ENCODE measurements around the gene JMJD7. TPM values are rescaled to one million over a fixed set of nuclear protein-coding genes. Genes with fewer than 3 reads are reported as not detected.
A peak's percentile ranks its signal among the peaks of the same experiment; 100 is the strongest.

The JMJD7 gene
- total and polyA plus RNA-seq, 5 donors from 2014 or later, result 17.0 to 42.2 (median 25.9) TPM

DNA sequence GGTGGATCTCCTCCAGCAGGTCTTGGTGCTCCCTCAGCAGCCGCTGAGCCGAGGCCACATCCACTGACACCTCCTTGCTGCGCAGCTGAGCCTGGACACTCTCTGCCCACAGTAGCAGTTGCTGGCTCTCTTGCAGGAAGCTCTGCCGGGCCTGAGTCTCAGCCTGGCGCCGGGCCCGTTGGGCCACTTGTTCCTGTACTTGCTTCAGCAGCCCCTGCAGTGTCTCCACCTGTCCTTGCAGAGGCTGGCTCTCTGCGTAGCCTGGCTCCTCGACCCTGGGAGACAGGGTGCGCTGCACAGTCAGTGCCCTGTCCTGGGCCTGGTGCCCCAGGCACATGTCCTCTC lies 50.4 kb downstream of the JMJD7 start:
- H3K27ac Mint-ChIP-seq, result no peak overlapping the region
- H3K4me1 Mint-ChIP-seq, result peaks cover 0 to 8% (median 6%) of the 10 kb centered on the region in 4 donors
- Histone ChIP-seq H3K4me1 (ENCODE audit: control insufficient read depth, insufficient read depth, low read length, poor library complexity, severe bottlenecking) (peaks cover 4% of the 10 kb centered on the region), H3K27ac (ENCODE audit: insufficient read depth, low read length, poor library complexity, severe bottlenecking) (no peak overlapping the region), H3K4me3 (ENCODE audit: low read depth, low read length) (no peak overlapping the region), H3K36me3 (ENCODE audit: control insufficient read depth, insufficient read depth, low read length) (no peaks in the 10 kb centered on the region), H3K9me3 (ENCODE audit: control insufficient read depth in 2 of 2, low read length in 2 of 2) (no peaks in the 10 kb centered on the region), H3K27me3 (ENCODE audit: control insufficient read depth, insufficient read depth, low read length) (no peaks in the 10 kb centered on the region)
- no peak overlapping the region for H3K4me3 Mint-ChIP-seq
- DNase-seq (no peak), ATAC-seq (ENCODE audit: low read depth in 2 of 2) (no peak)
- no peaks in the 10 kb centered on the region for H3K9me3 Mint-ChIP-seq
- H3K27me3 Mint-ChIP-seq, result peaks cover 16% of the 10 kb centered on the region
- H3K36me3 Mint-ChIP-seq, result no peaks in the 10 kb centered on the region

DNA sequence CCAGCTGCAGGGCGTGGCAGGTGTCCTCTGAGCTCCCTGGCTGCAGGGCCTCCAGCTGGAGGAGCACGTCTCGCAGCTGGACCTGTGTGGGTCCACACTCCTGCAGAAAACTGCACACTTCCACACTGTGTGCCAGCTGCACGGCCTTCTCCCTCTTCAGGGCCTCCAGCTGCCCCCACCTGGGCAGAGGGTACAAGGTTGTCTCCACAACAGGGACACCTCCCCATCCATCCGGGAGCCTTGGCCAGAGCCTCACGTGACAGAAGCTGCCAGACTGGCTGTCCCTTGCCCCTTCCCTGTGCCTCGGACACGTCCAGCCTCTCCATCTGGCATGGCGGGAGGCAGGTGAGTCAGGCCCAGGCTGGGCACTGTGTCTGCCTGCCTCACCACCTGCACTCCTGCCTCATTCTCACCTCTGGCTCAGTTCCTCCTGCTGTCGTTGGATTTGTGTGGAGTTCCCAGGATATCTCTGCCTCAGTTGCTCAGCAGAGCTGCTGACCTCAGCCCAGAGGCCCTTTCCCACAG lies 51.5 kb downstream of the JMJD7 start:
- Histone ChIP-seq H3K27me3 (ENCODE audit: control insufficient read depth, insufficient read depth, low read length) (no peaks in the 10 kb centered on the region), H3K4me1 (ENCODE audit: control insufficient read depth, insufficient read depth, low read length, poor library complexity, severe bottlenecking) (peaks cover 4% of the 10 kb centered on the region), H3K4me3 (ENCODE audit: low read depth, low read length) (no peak overlapping the region), H3K9me3 (ENCODE audit: control insufficient read depth in 2 of 2, low read length in 2 of 2) (no peaks in the 10 kb centered on the region), H3K36me3 (ENCODE audit: control insufficient read depth, insufficient read depth, low read length) (no peaks in the 10 kb centered on the region), H3K27ac (ENCODE audit: insufficient read depth, low read length, poor library complexity, severe bottlenecking) (no peak overlapping the region)
- DNase-seq (no peak), ATAC-seq (ENCODE audit: low read depth in 2 of 2) (no peak)
- Mint-ChIP-seq H3K27ac (no peak overlapping the region), H3K27me3 (peaks cover 13% of the 10 kb centered on the region), H3K4me3 (no peak overlapping the region), H3K9me3 (no peaks in the 10 kb centered on the region), H3K36me3 (no peaks in the 10 kb centered on the region), H3K4me1 (peaks cover 0 to 8% (median 6%) of the 10 kb centered on the region in 4 donors)

DNA sequence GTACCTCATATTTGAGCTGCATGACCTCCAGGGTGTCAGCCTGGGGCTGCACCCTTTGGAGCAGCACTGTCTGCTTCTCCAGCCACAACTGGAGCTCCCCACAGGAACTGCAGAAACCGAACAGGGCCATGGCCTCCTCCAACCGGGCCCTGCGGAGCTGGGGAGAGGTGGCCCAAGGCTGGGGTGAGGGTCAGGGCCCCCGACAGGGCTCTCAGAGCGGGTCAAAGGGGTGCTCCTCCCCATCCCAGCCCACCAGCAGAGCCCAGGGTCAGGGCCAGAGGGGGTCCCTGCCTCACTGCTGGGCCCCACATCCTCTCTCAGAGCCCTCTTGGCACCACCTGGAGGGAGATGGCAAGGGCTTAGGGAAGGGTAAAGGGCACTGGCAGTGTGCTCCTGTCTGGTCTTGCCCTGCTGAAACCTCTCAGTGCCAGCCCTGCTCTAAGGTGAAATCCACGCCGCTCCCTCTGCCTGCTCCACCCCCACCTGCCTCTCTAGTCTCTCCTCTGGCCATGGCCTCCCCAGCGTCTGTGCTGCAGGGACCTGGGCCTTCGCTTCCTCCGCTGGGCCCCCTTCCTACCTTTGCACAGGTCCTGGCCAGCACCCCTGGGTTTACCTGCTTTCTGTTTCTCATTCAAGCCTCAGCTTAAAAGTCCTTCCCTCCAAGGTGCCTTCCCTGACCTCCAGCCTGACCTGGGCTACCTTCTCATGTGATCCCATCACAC lies 52.4 kb downstream of the JMJD7 start:
- Mint-ChIP-seq H3K27me3 (peaks cover 13% of the 10 kb centered on the region), H3K27ac (no peak overlapping the region)
- no peak for ATAC-seq (ENCODE audit: low read depth in 2 of 2)

DNA sequence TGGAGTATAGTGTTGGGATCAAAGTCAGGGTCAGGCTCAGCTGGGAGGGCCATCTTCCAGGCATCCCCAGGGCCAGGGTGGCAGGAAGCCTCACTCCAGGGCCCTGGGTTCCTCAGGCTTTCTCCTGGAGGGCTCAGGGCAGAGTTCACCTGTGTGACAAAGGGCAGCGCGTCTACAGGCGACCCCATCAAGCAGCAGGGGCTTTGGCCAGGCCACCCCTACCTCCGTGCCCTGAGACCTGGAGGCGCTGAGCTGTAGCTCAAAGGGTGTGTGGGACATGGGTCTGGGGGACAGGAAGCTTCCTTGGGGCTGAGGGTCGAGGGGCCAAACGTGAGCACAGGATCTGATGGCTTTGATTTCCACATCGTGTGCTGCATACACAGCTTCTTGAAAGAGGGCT lies 53.2 kb downstream of the JMJD7 start:
- Histone ChIP-seq H3K36me3 (ENCODE audit: control insufficient read depth, insufficient read depth, low read length) (no peaks in the 10 kb centered on the region), H3K9me3 (ENCODE audit: control insufficient read depth in 2 of 2, low read length in 2 of 2) (no peaks in the 10 kb centered on the region), H3K4me3 (ENCODE audit: low read depth, low read length) (no peak overlapping the region), H3K4me1 (ENCODE audit: control insufficient read depth, insufficient read depth, low read length, poor library complexity, severe bottlenecking) (peaks cover 4% of the 10 kb centered on the region), H3K27me3 (ENCODE audit: control insufficient read depth, insufficient read depth, low read length) (no peaks in the 10 kb centered on the region), H3K27ac (ENCODE audit: insufficient read depth, low read length, poor library complexity, severe bottlenecking) (no peak overlapping the region)
- Mint-ChIP-seq H3K4me3 (peak overlapping the region in 2 of 4 donors; percentile 54 to 63), H3K4me1 (peaks cover 0 to 10% (median 6%) of the 10 kb centered on the region in 4 donors), H3K9me3 (no peaks in the 10 kb centered on the region), H3K36me3 (no peaks in the 10 kb centered on the region), H3K27me3 (peaks cover 13% of the 10 kb centered on the region), H3K27ac (peak overlapping the region; percentile 26 to 87 (median 29))
- DNase-seq, result no peak
- no peak for ATAC-seq (ENCODE audit: low read depth in 2 of 2)

More for the DNA sequence above, 52.4 kb downstream of the JMJD7 start:
- H3K4me1 ChIP-seq (ENCODE audit: control insufficient read depth, insufficient read depth, low read length, poor library complexity, severe bottlenecking), result peaks cover 4% of the 10 kb centered on the region
- Mint-ChIP-seq H3K9me3 (no peaks in the 10 kb centered on the region), H3K36me3 (no peaks in the 10 kb centered on the region), H3K4me3 (peak overlapping the region in 1 of 4 donors; percentile 54), H3K4me1 (peaks cover 0 to 10% (median 6%) of the 10 kb centered on the region in 4 donors)
- H3K27ac ChIP-seq (ENCODE audit: insufficient read depth, low read length, poor library complexity, severe bottlenecking), result no peak overlapping the region
- H3K36me3 ChIP-seq (ENCODE audit: control insufficient read depth, insufficient read depth, low read length), result no peaks in the 10 kb centered on the region
- DNase-seq, result no peak
- H3K4me3 ChIP-seq (ENCODE audit: low read depth, low read length), result no peak overlapping the region
- no peaks in the 10 kb centered on the region for H3K9me3 ChIP-seq (ENCODE audit: control insufficient read depth in 2 of 2, low read length in 2 of 2)
- H3K27me3 ChIP-seq (ENCODE audit: control insufficient read depth, insufficient read depth, low read length), result no peaks in the 10 kb centered on the region

GRCh38 chr15:41881550-41881919 lies 53.6 kb downstream of the JMJD7 start:
- DNase-seq, result no peak
- Mint-ChIP-seq H3K36me3 (no peaks in the 10 kb centered on the region), H3K9me3 (no peaks in the 10 kb centered on the region), H3K4me1 (peaks cover 0 to 10% (median 6%) of the 10 kb centered on the region in 4 donors), H3K27me3 (peaks cover 13% of the 10 kb centered on the region), H3K4me3 (peak overlapping the region in 2 of 4 donors; percentile 17 to 63), H3K27ac (peak overlapping the region; percentile 26 to 87 (median 29))
- H3K27ac ChIP-seq (ENCODE audit: insufficient read depth, low read length, poor library complexity, severe bottlenecking), result no peak overlapping the region
- H3K27me3 ChIP-seq (ENCODE audit: control insufficient read depth, insufficient read depth, low read length), result no peaks in the 10 kb centered on the region
- H3K4me1 ChIP-seq (ENCODE audit: control insufficient read depth, insufficient read depth, low read length, poor library complexity, severe bottlenecking), result peaks cover 4% of the 10 kb centered on the region
- no peak for ATAC-seq (ENCODE audit: low read depth in 2 of 2)
- no peaks in the 10 kb centered on the region for H3K9me3 ChIP-seq (ENCODE audit: control insufficient read depth in 2 of 2, low read length in 2 of 2)
- no peak overlapping the region for H3K4me3 ChIP-seq (ENCODE audit: low read depth, low read length)
- H3K36me3 ChIP-seq (ENCODE audit: control insufficient read depth, insufficient read depth, low read length), result no peaks in the 10 kb centered on the region

DNA sequence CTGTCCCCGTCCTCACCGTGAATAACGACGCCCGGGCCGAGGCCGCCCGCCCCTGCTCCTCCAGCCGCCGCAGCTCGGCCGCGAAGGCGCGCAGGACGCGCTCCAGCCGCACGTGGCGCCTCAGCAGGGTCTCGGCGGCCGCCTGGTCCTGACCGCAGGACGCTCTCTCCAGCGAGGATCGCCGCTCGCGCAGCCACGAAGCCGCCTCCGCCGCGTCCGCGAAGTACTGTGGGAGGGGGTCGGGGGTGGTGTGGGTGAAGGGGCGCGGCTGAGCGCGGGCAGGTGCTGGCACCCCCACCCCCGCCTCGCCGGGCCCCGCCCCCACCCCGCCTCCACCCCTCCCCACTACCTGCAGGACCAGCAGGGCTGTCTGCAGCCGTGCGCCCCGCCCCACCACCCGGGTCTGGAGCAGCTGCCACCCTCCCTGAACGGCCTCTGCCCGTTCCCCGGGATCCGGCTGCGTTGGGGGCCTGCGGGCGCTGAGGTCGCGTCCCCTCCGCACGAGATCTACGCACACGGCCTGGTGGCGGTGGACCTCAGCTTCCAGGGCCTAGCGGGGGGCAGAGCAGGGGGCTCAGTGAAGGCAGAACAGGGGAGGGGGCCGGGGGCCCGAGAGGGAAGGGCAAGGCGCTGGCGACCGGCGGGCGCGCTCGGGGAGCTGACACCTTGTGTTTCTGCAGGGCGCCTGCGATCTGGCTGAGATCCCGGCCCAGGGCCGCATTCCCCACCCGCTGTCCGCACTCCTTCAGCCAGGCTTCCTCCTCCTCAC lies 54.2 kb downstream of the JMJD7 start:
- Mint-ChIP-seq H3K4me1 (peaks cover 0 to 10% (median 6%) of the 10 kb centered on the region in 4 donors), H3K9me3 (no peaks in the 10 kb centered on the region), H3K27me3 (peaks cover 13% of the 10 kb centered on the region), H3K27ac (no peak overlapping the region), H3K36me3 (no peaks in the 10 kb centered on the region), H3K4me3 (no peak overlapping the region)
- ATAC-seq (ENCODE audit: low read depth in 2 of 2) (no peak), DNase-seq (no peak)
- Histone ChIP-seq H3K27ac (ENCODE audit: insufficient read depth, low read length, poor library complexity, severe bottlenecking) (no peak overlapping the region), H3K4me3 (ENCODE audit: low read depth, low read length) (no peak overlapping the region), H3K4me1 (ENCODE audit: control insufficient read depth, insufficient read depth, low read length, poor library complexity, severe bottlenecking) (peaks cover 4% of the 10 kb centered on the region), H3K9me3 (ENCODE audit: control insufficient read depth in 2 of 2, low read length in 2 of 2) (no peaks in the 10 kb centered on the region), H3K27me3 (ENCODE audit: control insufficient read depth, insufficient read depth, low read length) (no peaks in the 10 kb centered on the region), H3K36me3 (ENCODE audit: control insufficient read depth, insufficient read depth, low read length) (no peaks in the 10 kb centered on the region)

GRCh38 chr15:41882689-41883483 lies 55.0 kb downstream of the JMJD7 start:
- H3K27ac ChIP-seq (ENCODE audit: insufficient read depth, low read length, poor library complexity, severe bottlenecking), result no peak overlapping the region

More at GRCh38 chr15:41882689-41883483, 55.0 kb downstream of the JMJD7 start:
- Histone ChIP-seq H3K36me3 (ENCODE audit: control insufficient read depth, insufficient read depth, low read length) (no peaks in the 10 kb centered on the region), H3K4me1 (ENCODE audit: control insufficient read depth, insufficient read depth, low read length, poor library complexity, severe bottlenecking) (peaks cover 6% of the 10 kb centered on the region), H3K4me3 (ENCODE audit: low read depth, low read length) (no peak overlapping the region), H3K9me3 (ENCODE audit: control insufficient read depth in 2 of 2, low read length in 2 of 2) (no peaks in the 10 kb centered on the region), H3K27me3 (ENCODE audit: control insufficient read depth, insufficient read depth, low read length) (no peaks in the 10 kb centered on the region)
- peak overlapping the region in 1 of 3 donors; percentile 53 for H3K27ac Mint-ChIP-seq
- ATAC-seq (ENCODE audit: low read depth in 2 of 2), result no peak
- DNase-seq, result no peak
- H3K9me3 Mint-ChIP-seq, result peaks cover 0 to 2% (median 0%) of the 10 kb centered on the region in 7 donors
- H3K36me3 Mint-ChIP-seq, result no peaks in the 10 kb centered on the region
- no peak overlapping the region for H3K4me3 Mint-ChIP-seq
- peaks cover 0 to 15% (median 7%) of the 10 kb centered on the region in 4 donors for H3K4me1 Mint-ChIP-seq
- H3K27me3 Mint-ChIP-seq, result peaks cover 13% of the 10 kb centered on the region
